ENCODE results near the gene ANKRD30A.
"Not testable (repeated sequence)": the region's sequence is repeated elsewhere in the genome, so short reads cannot be mapped to it uniquely, and the experiment has no call there.

DNA sequence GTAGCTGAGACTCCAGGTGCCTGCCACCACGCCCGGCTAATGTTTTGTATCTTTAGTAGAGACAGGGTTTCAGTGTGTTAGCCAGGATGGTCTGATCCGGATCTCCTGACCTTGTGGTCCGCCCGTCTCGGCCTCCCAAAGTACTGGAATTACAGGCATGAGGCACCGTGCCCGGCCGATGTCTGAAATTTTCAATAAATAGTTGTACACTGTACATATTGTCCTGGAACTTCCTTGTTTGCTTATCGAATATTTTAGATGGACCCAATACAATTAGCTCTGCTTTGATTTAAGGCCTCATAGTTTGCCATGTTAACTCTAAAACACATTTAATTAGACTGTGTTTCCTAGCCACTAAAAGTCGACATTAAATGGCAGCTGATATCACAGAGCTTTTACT is 57.3 kb downstream of the ANKRD30A start:
- TF ChIP-seq, protein P1, sequence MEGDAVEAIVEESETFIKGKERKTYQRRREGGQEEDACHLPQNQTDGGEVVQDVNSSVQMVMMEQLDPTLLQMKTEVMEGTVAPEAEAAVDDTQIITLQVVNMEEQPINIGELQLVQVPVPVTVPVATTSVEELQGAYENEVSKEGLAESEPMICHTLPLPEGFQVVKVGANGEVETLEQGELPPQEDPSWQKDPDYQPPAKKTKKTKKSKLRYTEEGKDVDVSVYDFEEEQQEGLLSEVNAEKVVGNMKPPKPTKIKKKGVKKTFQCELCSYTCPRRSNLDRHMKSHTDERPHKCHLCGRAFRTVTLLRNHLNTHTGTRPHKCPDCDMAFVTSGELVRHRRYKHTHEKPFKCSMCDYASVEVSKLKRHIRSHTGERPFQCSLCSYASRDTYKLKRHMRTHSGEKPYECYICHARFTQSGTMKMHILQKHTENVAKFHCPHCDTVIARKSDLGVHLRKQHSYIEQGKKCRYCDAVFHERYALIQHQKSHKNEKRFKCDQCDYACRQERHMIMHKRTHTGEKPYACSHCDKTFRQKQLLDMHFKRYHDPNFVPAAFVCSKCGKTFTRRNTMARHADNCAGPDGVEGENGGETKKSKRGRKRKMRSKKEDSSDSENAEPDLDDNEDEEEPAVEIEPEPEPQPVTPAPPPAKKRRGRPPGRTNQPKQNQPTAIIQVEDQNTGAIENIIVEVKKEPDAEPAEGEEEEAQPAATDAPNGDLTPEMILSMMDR (IDR thresholded peaks at IDR 0.05): not testable (repeated sequence)
- TF ChIP-seq POLR2A, EP300 (IDR thresholded peaks at IDR 0.05): not testable (repeated sequence)

Measured in ovary (tissue), 3 donors.